Measurements from ENCODE around the gene PDCD10. TPM values are rescaled to one million over a fixed set of nuclear protein-coding genes. Genes with fewer than 3 reads are reported as not detected.

The PDCD10 gene
- total RNA-seq, 1 donor from 2014 or later = 48.0 TPM

DNA sequence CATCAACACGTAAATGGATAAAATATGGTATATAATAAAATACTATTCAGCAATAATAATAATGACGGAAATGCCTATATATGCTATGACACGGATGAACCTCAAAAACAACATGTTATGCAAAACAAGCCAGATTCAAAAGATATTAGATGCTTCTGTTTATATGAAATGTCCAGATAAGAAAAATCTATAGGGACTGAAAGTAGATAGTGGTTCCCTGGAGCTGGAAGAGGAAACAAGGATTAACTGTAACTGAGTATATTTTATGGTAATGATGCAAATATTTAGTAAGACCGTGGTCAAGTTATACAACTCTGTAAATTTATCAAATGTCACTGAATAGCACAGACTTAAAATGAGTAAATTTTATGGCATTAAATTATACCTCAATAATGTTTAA lies 55.2 kb downstream of the PDCD10 start:
- no peak for TF ChIP-seq CTCF (IDR thresholded peaks at IDR 0.05; ENCODE audit: partially characterized antibody, unreplicated experiment)
- Mint-ChIP-seq H3K27me3 (ENCODE audit: unreplicated experiment) (no peaks in the 10 kb centered on the region), H3K9me3 (ENCODE audit: unreplicated experiment) (no peaks in the 10 kb centered on the region), H3K36me3 (ENCODE audit: unreplicated experiment) (peaks cover 18% of the 10 kb centered on the region), H3K4me1 (ENCODE audit: low read depth, unreplicated experiment) (no peaks in the 10 kb centered on the region), H3K4me3 (ENCODE audit: unreplicated experiment) (no peak overlapping the region), H3K27ac (ENCODE audit: unreplicated experiment) (no peak overlapping the region)
- DNase-seq = no peak

GRCh38 chr3:167675848-167676247 lies 58.8 kb downstream of the PDCD10 start:
- Mint-ChIP-seq H3K27me3 (ENCODE audit: unreplicated experiment) (no peaks in the 10 kb centered on the region), H3K36me3 (ENCODE audit: unreplicated experiment) (peaks cover 22% of the 10 kb centered on the region), H3K4me1 (ENCODE audit: low read depth, unreplicated experiment) (no peaks in the 10 kb centered on the region), H3K4me3 (ENCODE audit: unreplicated experiment) (no peak overlapping the region), H3K9me3 (ENCODE audit: unreplicated experiment) (no peaks in the 10 kb centered on the region), H3K27ac (ENCODE audit: unreplicated experiment) (no peak overlapping the region)
- no peak for TF ChIP-seq CTCF (IDR thresholded peaks at IDR 0.05; ENCODE audit: partially characterized antibody, unreplicated experiment)
- no peak for DNase-seq

DNA sequence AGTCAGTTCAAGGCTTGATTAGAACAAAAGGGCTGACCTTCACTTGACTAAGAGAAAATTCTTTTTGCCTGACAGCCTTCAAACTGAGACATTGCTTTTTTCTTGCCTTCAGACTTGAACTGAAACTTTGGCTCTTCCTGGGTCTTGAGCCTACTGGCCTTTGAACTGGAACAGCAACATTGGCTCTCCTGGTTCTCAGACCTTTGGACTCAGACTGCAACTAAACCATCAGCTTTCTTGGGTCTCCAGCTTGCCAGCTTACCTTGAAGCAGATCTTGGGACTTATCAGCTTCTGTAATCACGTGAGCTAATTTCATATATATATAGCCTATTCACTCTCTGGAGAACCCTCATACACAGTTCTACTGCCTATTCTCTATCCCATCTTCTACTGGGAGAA lies 61.5 kb downstream of the PDCD10 start:
- H3K4me3 Mint-ChIP-seq (ENCODE audit: unreplicated experiment) = no peak overlapping the region

GRCh38 chr3:167671878-167672427 lies 62.7 kb downstream of the PDCD10 start:
- H3K36me3 Mint-ChIP-seq (ENCODE audit: unreplicated experiment) = peaks cover 22% of the 10 kb centered on the region
- no peaks in the 10 kb centered on the region for H3K9me3 Mint-ChIP-seq (ENCODE audit: unreplicated experiment)
- no peak overlapping the region for H3K4me3 Mint-ChIP-seq (ENCODE audit: unreplicated experiment)
- H3K27me3 Mint-ChIP-seq (ENCODE audit: unreplicated experiment) = no peaks in the 10 kb centered on the region
- H3K27ac Mint-ChIP-seq (ENCODE audit: unreplicated experiment) = no peak overlapping the region
- DNase-seq = no peak
- no peaks in the 10 kb centered on the region for H3K4me1 Mint-ChIP-seq (ENCODE audit: low read depth, unreplicated experiment)
- no peak for TF ChIP-seq CTCF (IDR thresholded peaks at IDR 0.05; ENCODE audit: partially characterized antibody, unreplicated experiment)

More for the DNA sequence above, 61.5 kb downstream of the PDCD10 start:
- no peak for DNase-seq
- H3K27me3 Mint-ChIP-seq (ENCODE audit: unreplicated experiment) = no peaks in the 10 kb centered on the region
- H3K36me3 Mint-ChIP-seq (ENCODE audit: unreplicated experiment) = peaks cover 22% of the 10 kb centered on the region
- no peaks in the 10 kb centered on the region for H3K9me3 Mint-ChIP-seq (ENCODE audit: unreplicated experiment)
- no peak for TF ChIP-seq CTCF (IDR thresholded peaks at IDR 0.05; ENCODE audit: partially characterized antibody, unreplicated experiment)
- H3K27ac Mint-ChIP-seq (ENCODE audit: unreplicated experiment) = no peak overlapping the region
- H3K4me1 Mint-ChIP-seq (ENCODE audit: low read depth, unreplicated experiment) = no peaks in the 10 kb centered on the region

DNA sequence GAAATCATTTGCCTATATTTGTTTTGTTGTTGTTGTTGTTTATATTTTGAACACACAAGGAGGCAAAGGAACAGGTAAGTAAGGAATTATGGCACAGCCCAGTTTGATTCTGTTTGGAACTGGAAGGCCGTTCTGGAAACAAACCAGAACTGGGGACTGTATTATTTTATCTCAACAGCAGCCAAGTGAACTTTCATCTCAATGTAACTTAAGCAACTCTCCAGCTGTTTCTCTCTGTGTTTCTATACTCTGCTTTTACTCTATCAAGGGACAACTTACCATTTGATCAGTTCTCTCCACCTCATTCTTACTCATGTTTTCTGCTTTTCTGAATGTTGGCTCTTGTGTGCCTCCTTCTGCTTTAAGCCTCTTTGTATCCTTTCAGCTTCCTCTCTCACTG lies 65.0 kb downstream of the PDCD10 start:
- Mint-ChIP-seq H3K9me3 (ENCODE audit: unreplicated experiment) (no peaks in the 10 kb centered on the region), H3K27me3 (ENCODE audit: unreplicated experiment) (no peaks in the 10 kb centered on the region), H3K4me3 (ENCODE audit: unreplicated experiment) (no peak overlapping the region), H3K36me3 (ENCODE audit: unreplicated experiment) (peaks cover 4% of the 10 kb centered on the region), H3K4me1 (ENCODE audit: low read depth, unreplicated experiment) (no peaks in the 10 kb centered on the region), H3K27ac (ENCODE audit: unreplicated experiment) (no peak overlapping the region)
- no peak for DNase-seq
- TF ChIP-seq CTCF (IDR thresholded peaks at IDR 0.05; ENCODE audit: partially characterized antibody, unreplicated experiment) = no peak

All from glutamatergic neuron (in vitro differentiated cells).